Measurements from ENCODE around the gene KCNAB1.

Gene KCNAB1

GRCh38 chr3:156334841-156335545, 214.6 kb downstream of the KCNAB1 start:
- TF ChIP-seq SIN3A (IDR thresholded peaks at IDR 0.05; ENCODE audit: borderline replicate concordance, insufficient read depth, low read length) (no peak), FOXP2 (optimal IDR thresholded peaks at IDR 0.05; ENCODE audit: borderline replicate concordance, extremely low read depth, extremely low read length, insufficient read depth) (no peak), REST (IDR thresholded peaks at IDR 0.05; ENCODE audit: insufficient read depth in 1 of 2, low read depth in 2 of 2, low read length in 2 of 2) (no peak), TAF1 (IDR thresholded peaks at IDR 0.05; ENCODE audit: borderline replicate concordance, insufficient read depth, low read length) (no peak), POLR2AphosphoS5 (IDR thresholded peaks at IDR 0.05; ENCODE audit: low read depth, low read length) (no peak)

- TF ChIP-seq SIN3A (IDR thresholded peaks at IDR 0.05; ENCODE audit: borderline replicate concordance, insufficient read depth, low read length) (no peak), REST (IDR thresholded peaks at IDR 0.05; ENCODE audit: insufficient read depth in 1 of 2, low read depth in 2 of 2, low read length in 2 of 2) (no peak), POLR2AphosphoS5 (IDR thresholded peaks at IDR 0.05; ENCODE audit: low read depth, low read length) (no peak), FOXP2 (optimal IDR thresholded peaks at IDR 0.05; ENCODE audit: borderline replicate concordance, extremely low read depth, extremely low read length, insufficient read depth) (no peak), TAF1 (IDR thresholded peaks at IDR 0.05; ENCODE audit: borderline replicate concordance, insufficient read depth, low read length) (no peak)
Measured at GRCh38 chr3:156339491-156339890, 219.1 kb downstream of the KCNAB1 start.

GRCh38 chr3:156341332-156341731, 221.0 kb downstream of the KCNAB1 start:
- TF ChIP-seq FOXP2 (optimal IDR thresholded peaks at IDR 0.05; ENCODE audit: borderline replicate concordance, extremely low read depth, extremely low read length, insufficient read depth) = no peak
- no peak for TF ChIP-seq REST (IDR thresholded peaks at IDR 0.05; ENCODE audit: insufficient read depth in 1 of 2, low read depth in 2 of 2, low read length in 2 of 2)
- TF ChIP-seq POLR2AphosphoS5 (IDR thresholded peaks at IDR 0.05; ENCODE audit: low read depth, low read length) = no peak
- no peak for TF ChIP-seq TAF1 (IDR thresholded peaks at IDR 0.05; ENCODE audit: borderline replicate concordance, insufficient read depth, low read length)

GRCh38 chr3:156341831-156342416, 221.5 kb downstream of the KCNAB1 start:
- no peak for TF ChIP-seq POLR2AphosphoS5 (IDR thresholded peaks at IDR 0.05; ENCODE audit: low read depth, low read length)
- no peak for TF ChIP-seq REST (IDR thresholded peaks at IDR 0.05; ENCODE audit: insufficient read depth in 1 of 2, low read depth in 2 of 2, low read length in 2 of 2)
- TF ChIP-seq SIN3A (IDR thresholded peaks at IDR 0.05; ENCODE audit: borderline replicate concordance, insufficient read depth, low read length) = no peak
- TF ChIP-seq TAF1 (IDR thresholded peaks at IDR 0.05; ENCODE audit: borderline replicate concordance, insufficient read depth, low read length) = no peak
- TF ChIP-seq FOXP2 (optimal IDR thresholded peaks at IDR 0.05; ENCODE audit: borderline replicate concordance, extremely low read depth, extremely low read length, insufficient read depth) = no peak

All from PFSK-1 (cell line).